GM12878 (cell line): ENCODE data around the gene CLSTN2. TPM values are rescaled to one million over a fixed set of nuclear protein-coding genes. Genes with fewer than 3 reads are reported as not detected.

ENCODE experiments used
- ATAC-seq: fragments of 200-7000 bp; cut with Tn5 transposase; 3 replicates; pipeline ENCODE4 v1.9.1; 2020; ENCODE audit warnings: mild to moderate bottlenecking, moderate library complexity
- BruUV-seq: library from RNA; stranded (reverse); fragments of 400-500 nt; replicated peaks from 2 replicates; lab custom pipeline; 2021; lab: Mats Ljungman, UMichigan
- CTCF ChIA-PET: fragments of 300-600 bp; sonication (Branson Sonifier 250); formaldehyde crosslinking; extraction: SDS; loops from one replicate; lab custom pipeline; 2021; ENCODE audit warnings: inconsistent platforms; lab: Yijun Ruan, JAX
- POLR2A ChIA-PET: fragments of 350-600 bp; formaldehyde crosslinking; extraction: SDS; loops from one replicate; lab custom pipeline; 2021; ENCODE audit warnings: inconsistent platforms; lab: Charles Lee
- RAD21 ChIA-PET: fragments of 300-600 bp; sonication (Branson Sonifier 250); formaldehyde crosslinking; loops from one replicate; lab custom pipeline; 2023; ENCODE audit warnings: antibody characterized with exemption; ENCODE audit not compliant: unreplicated experiment; lab: Charles Lee
- SMC1A ChIA-PET: fragments of 300-600 bp; sonication (Branson Sonifier 250); formaldehyde crosslinking; loops from one replicate; lab custom pipeline; 2023; ENCODE audit not compliant: unreplicated experiment, uncharacterized antibody; lab: Charles Lee
- DNase-seq: peaks from one replicate; pipeline ENCODE4 v3.0.0-alpha.2; 2011; ENCODE audit warnings: low read depth, low spot score
- FAIRE-seq: peaks from 3 replicates; lab custom pipeline; 2011; peaks lifted over from hg19 to GRCh38; lab: Jason Lieb, UNC
- H2AFZ ChIP-seq: 2 replicates; pipeline ENCODE4 v1.6.0; 2011; ENCODE audit warnings: low read depth, low read length, control low read depth; ENCODE audit not compliant: control insufficient read depth
- H3K27ac ChIP-seq: 2 replicates; pipeline ENCODE4 v1.5.1; 2011; ENCODE audit warnings: control low read depth; ENCODE audit not compliant: control insufficient read depth, insufficient read depth
- H3K27me3 ChIP-seq, 2 experiments: replicated peaks in 1 of 2; 2 replicates each; pipeline versions ENCODE4 v1.6.0 to v1.6.1; 2011; ENCODE audit warnings: low read length in 1 of 2; ENCODE audit not compliant: control insufficient read depth in 2 of 2, insufficient read depth in 2 of 2
- H3K36me3 ChIP-seq, 2 experiments: 2 replicates each; pipeline ENCODE4 v1.5.1; 2011; ENCODE audit warnings: low read length in 1 of 2; ENCODE audit not compliant: control insufficient read depth in 2 of 2, insufficient read depth in 2 of 2
- H3K4me1 ChIP-seq: 2 replicates; pipeline ENCODE4 v1.6.1; 2011; ENCODE audit warnings: mild to moderate bottlenecking, low read length, moderate library complexity, mixed read lengths; ENCODE audit not compliant: control insufficient read depth, insufficient read depth
- H3K4me2 ChIP-seq: 2 replicates; pipeline ENCODE4 v1.6.0; 2011; ENCODE audit warnings: control low read depth; ENCODE audit not compliant: control insufficient read depth, insufficient read depth
- H3K4me3 ChIP-seq: fragments of 200-600 bp; sonication (generic); 2 replicates; pipeline ENCODE4 v1.5.1; 2016
- H3K79me2 ChIP-seq: 2 replicates; pipeline ENCODE4 v1.6.0; 2011; ENCODE audit warnings: low read length; ENCODE audit not compliant: control insufficient read depth, insufficient read depth
- H3K9ac ChIP-seq: 2 replicates; pipeline ENCODE4 v1.8.0; 2011; ENCODE audit warnings: low read length, control low read depth, mixed read lengths; ENCODE audit not compliant: control insufficient read depth, insufficient read depth
- H3K9me3 ChIP-seq: replicated peaks from 3 replicates; pipeline ENCODE4 v1.5.1; 2011; ENCODE audit warnings: mild to moderate bottlenecking, low read length; ENCODE audit not compliant: control insufficient read depth, insufficient read depth
- H4K20me1 ChIP-seq: 2 replicates; pipeline ENCODE4 v1.6.0; 2011; ENCODE audit not compliant: control insufficient read depth, insufficient read depth
- ATF3 ChIP-seq: IDR thresholded peaks from 2 replicates; pipeline ENCODE4 v1.6.1; 2011; ENCODE audit warnings: low read depth, mild to moderate bottlenecking, low read length, moderate library complexity, borderline replicate concordance; ENCODE audit errors: extremely low read depth
- BCL3 ChIP-seq: IDR thresholded peaks from 2 replicates; pipeline ENCODE4 v1.6.1; 2011; ENCODE audit warnings: borderline replicate concordance, low read depth, mild to moderate bottlenecking, moderate library complexity, low read length; ENCODE audit not compliant: insufficient read depth, poor library complexity, severe bottlenecking
- BRCA1 ChIP-seq: IDR thresholded peaks from 2 replicates; pipeline ENCODE4 v1.6.1; 2011; ENCODE audit warnings: low read depth, low read length, improper control_type of control experiment
- FOXM1 ChIP-seq: IDR thresholded peaks from 2 replicates; pipeline ENCODE4 v1.6.1; 2012; ENCODE audit warnings: low read depth, mild to moderate bottlenecking, inconsistent platforms, low read length, moderate library complexity
- GATAD2B ChIP-seq: fragments of 450-650 bp; conservative IDR thresholded peaks from 2 replicates; pipeline ENCODE4 v1.6.1; 2017; ENCODE audit warnings: low read depth, mild to moderate bottlenecking, moderate library complexity
- MYC ChIP-seq: IDR thresholded peaks from 2 replicates; pipeline ENCODE4 v1.6.1; 2011; ENCODE audit warnings: mild to moderate bottlenecking, low read length, moderate library complexity, inconsistent platforms; ENCODE audit not compliant: insufficient read depth, insufficient replicate concordance, insufficient read length, severe bottlenecking
- PAX5 ChIP-seq: IDR thresholded peaks from 2 replicates; pipeline ENCODE4 v1.6.1; 2011; ENCODE audit warnings: low read depth, low read length, borderline replicate concordance
- POLR2A ChIP-seq: IDR thresholded peaks from 2 replicates; pipeline ENCODE4 v1.6.1; 2011; ENCODE audit warnings: low read depth, mild to moderate bottlenecking, low read length
- SPI1 ChIP-seq: IDR thresholded peaks from 2 replicates; pipeline ENCODE4 v1.6.1; 2011; ENCODE audit warnings: low read depth, mild to moderate bottlenecking, low read length, moderate library complexity, borderline replicate concordance; ENCODE audit not compliant: insufficient read depth
- SREBF2 ChIP-seq: IDR thresholded peaks from 2 replicates; pipeline ENCODE4 v1.6.1; 2012; ENCODE audit warnings: mild to moderate bottlenecking, low read length
- SRF ChIP-seq, 2 experiments: IDR thresholded peaks; 2 replicates each; pipeline ENCODE4 v1.6.1; 2011; ENCODE audit warnings: low read depth in 2 of 2, low read length in 2 of 2, mild to moderate bottlenecking in 1 of 2, moderate library complexity in 1 of 2
- STAT3 ChIP-seq: IDR thresholded peaks from 2 replicates; pipeline ENCODE4 v1.6.1; 2011; ENCODE audit warnings: low read depth, low read length, improper control_type of control experiment
- ZSCAN29 ChIP-seq: fragments of 450-650 bp; IDR thresholded peaks from 2 replicates; pipeline ENCODE4 v1.6.1; 2017; ENCODE audit warnings: mild to moderate bottlenecking, moderate library complexity
- WGBS: methylation state at CpG from one replicate; pipeline ENCODE4 v1.1.6; 2016; ENCODE audit warnings: low lambda C conversion rate; ENCODE audit not compliant: insufficient replicate concordance, insufficient coverage; ENCODE audit errors: missing lambda C conversion rate; 5-methylcytosine and 5-hydroxymethylcytosine counted together
- in situ Hi-C: fragments of 300-500 bp; cut with MboI; formaldehyde crosslinking; loops from 9 replicates; pipeline ENCODE4 v1.14.3; 2018; ENCODE audit warnings: mixed read lengths
- intact Hi-C: fragments of 100-400 bp; cut with micrococcal nuclease; formaldehyde crosslinking; loops from one replicate; pipeline ENCODE4 v1.14.2; 2022; ENCODE audit not compliant: unreplicated experiment
- polyA plus RNA-seq, 11 experiments: library from polyadenylated mRNA; depleted of rRNA in 4 of 11; unstranded in 6 of 11; stranded (reverse) in 5 of 11; fragments of >200 nt; fragmentation: Nextera tagmentation in 4 of 11; fragmentation: Illumina TruSeq in 1 of 11; extraction: Ambion mirVana in 4 of 11; extraction: Trizol in 1 of 11; gene quantifications; 1 replicate in 1 of 11; 2 replicates in 10 of 11; pipeline versions ENCODE4 v1.2.1 to v1.2.3, GENCODE V29; 2011 to 2016; ENCODE audit warnings: inconsistent platforms in 2 of 11, missing spikeins in 2 of 11, low read depth in 1 of 11
- total RNA-seq, 4 experiments: library from RNA; depleted of rRNA in 3 of 4; stranded (reverse); fragments of >200 nt in 3 of 4; fragmentation: Illumina TruSeq in 1 of 4; extraction: Trizol in 1 of 4; gene quantifications; 2 replicates each; pipeline versions ENCODE4 v1.2.1 to v1.2.3, GENCODE V29; 2013 to 2021
- TF ChIP-seq, protein P1 (sequence below): fragments of 450-650 bp; IDR thresholded peaks from 2 replicates; pipeline ENCODE4 v1.6.1; 2016; ENCODE audit warnings: mild to moderate bottlenecking, moderate library complexity, borderline replicate concordance
- TF ChIP-seq, protein P2 (sequence below): fragments of 450-650 bp; IDR thresholded peaks from 2 replicates; pipeline ENCODE4 v1.6.1; 2017; ENCODE audit warnings: mild to moderate bottlenecking

The CLSTN2 gene
- total and polyA plus RNA-seq, 10 of the 15 experiments (the other 5 are each of a cell fraction or from before 2014, with no cell fraction given): under 0.01 to 0.10 (median under 0.01) TPM; not detected in 5

GRCh38 chr3:140436421-140436820 is 501.4 kb downstream of the CLSTN2 start:
- Histone ChIP-seq H3K36me3 (no peaks in the 10 kb centered on the region), H3K4me3 (no peak overlapping the region), H3K27ac (no peak overlapping the region)
- no peak for FAIRE-seq
- no TSS peak for BruUV-seq
- no peak for TF ChIP-seq MYC
- TF ChIP-seq, protein P1, sequence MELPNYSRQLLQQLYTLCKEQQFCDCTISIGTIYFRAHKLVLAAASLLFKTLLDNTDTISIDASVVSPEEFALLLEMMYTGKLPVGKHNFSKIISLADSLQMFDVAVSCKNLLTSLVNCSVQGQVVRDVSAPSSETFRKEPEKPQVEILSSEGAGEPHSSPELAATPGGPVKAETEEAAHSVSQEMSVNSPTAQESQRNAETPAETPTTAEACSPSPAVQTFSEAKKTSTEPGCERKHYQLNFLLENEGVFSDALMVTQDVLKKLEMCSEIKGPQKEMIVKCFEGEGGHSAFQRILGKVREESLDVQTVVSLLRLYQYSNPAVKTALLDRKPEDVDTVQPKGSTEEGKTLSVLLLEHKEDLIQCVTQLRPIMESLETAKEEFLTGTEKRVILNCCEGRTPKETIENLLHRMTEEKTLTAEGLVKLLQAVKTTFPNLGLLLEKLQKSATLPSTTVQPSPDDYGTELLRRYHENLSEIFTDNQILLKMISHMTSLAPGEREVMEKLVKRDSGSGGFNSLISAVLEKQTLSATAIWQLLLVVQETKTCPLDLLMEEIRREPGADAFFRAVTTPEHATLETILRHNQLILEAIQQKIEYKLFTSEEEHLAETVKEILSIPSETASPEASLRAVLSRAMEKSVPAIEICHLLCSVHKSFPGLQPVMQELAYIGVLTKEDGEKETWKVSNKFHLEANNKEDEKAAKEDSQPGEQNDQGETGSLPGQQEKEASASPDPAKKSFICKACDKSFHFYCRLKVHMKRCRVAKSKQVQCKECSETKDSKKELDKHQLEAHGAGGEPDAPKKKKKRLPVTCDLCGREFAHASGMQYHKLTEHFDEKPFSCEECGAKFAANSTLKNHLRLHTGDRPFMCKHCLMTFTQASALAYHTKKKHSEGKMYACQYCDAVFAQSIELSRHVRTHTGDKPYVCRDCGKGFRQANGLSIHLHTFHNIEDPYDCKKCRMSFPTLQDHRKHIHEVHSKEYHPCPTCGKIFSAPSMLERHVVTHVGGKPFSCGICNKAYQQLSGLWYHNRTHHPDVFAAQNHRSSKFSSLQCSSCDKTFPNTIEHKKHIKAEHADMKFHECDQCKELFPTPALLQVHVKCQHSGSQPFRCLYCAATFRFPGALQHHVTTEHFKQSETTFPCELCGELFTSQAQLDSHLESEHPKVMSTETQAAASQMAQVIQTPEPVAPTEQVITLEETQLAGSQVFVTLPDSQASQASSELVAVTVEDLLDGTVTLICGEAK: no peak
- no peak for TF ChIP-seq SREBF2
- TF ChIP-seq BCL3: no peak
- TF ChIP-seq BRCA1: no peak
- no peak for TF ChIP-seq ATF3
- TF ChIP-seq SPI1: no peak
- TF ChIP-seq SRF (IDR thresholded peaks at IDR 0.05; ENCODE audit: low read depth in 2 of 2, low read length in 2 of 2): no peak
- no peak for TF ChIP-seq GATAD2B
- no peak for TF ChIP-seq PAX5
- TF ChIP-seq FOXM1: no peak
- no peak for TF ChIP-seq STAT3
- TF ChIP-seq, protein P2, sequence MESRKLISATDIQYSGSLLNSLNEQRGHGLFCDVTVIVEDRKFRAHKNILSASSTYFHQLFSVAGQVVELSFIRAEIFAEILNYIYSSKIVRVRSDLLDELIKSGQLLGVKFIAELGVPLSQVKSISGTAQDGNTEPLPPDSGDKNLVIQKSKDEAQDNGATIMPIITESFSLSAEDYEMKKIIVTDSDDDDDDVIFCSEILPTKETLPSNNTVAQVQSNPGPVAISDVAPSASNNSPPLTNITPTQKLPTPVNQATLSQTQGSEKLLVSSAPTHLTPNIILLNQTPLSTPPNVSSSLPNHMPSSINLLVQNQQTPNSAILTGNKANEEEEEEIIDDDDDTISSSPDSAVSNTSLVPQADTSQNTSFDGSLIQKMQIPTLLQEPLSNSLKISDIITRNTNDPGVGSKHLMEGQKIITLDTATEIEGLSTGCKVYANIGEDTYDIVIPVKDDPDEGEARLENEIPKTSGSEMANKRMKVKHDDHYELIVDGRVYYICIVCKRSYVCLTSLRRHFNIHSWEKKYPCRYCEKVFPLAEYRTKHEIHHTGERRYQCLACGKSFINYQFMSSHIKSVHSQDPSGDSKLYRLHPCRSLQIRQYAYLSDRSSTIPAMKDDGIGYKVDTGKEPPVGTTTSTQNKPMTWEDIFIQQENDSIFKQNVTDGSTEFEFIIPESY: no peak
- TF ChIP-seq POLR2A: no peak
- TF ChIP-seq ZSCAN29: no peak
- TF ChIP-seq, all 136 proteins: peak for 0
- no peaks in the 10 kb centered on the region for H3K79me2 ChIP-seq
- RAD21 ChIA-PET: no interaction called here
- CTCF ChIA-PET: no interaction called here
- in situ Hi-C loops (no loop called here), intact Hi-C loops (loop anchor here (10.0 kb wide), 1 partner anchor 298 kb away; no protein-coding TSS in a partner anchor)
- H3K9ac ChIP-seq: no peak overlapping the region
- POLR2A ChIA-PET: no interaction called here
- H3K4me1 ChIP-seq: no peaks in the 10 kb centered on the region
- SMC1A ChIA-PET: no interaction called here
- H3K4me2 ChIP-seq: no peak overlapping the region
- H3K9me3 ChIP-seq: no peaks in the 10 kb centered on the region
- ATAC-seq: no peak
- no peak for DNase-seq
- H3K27me3 ChIP-seq: no peaks in the 10 kb centered on the region; a peak in 2 of 4 replicates
- H2AFZ ChIP-seq: no peak overlapping the region
- no peaks in the 10 kb centered on the region for H4K20me1 ChIP-seq
- WGBS: 59% methylated on average over 4 of the region's 4 CpGs
